Pancreas (tissue), 10 donors: Measurements from ENCODE around the gene SYNGR3. TPM values are rescaled to one million over a fixed set of nuclear protein-coding genes. Genes with fewer than 3 reads are reported as not detected.
A peak's percentile ranks its signal among the peaks of the same experiment; 100 is the strongest.
"Not testable (repeated sequence)": the region's sequence is repeated elsewhere in the genome, so short reads cannot be mapped to it uniquely, and the experiment has no call there.

Experiments used
- ATAC-seq, 4 donors: fragments of 200-7000 bp; cut with Tn5 transposase; one replicate each; pipeline versions ENCODE4 v1.8.0 to v1.9.1; 2020; ENCODE audit warnings: mild to moderate bottlenecking in 4 of 4, moderate library complexity in 4 of 4
- DNase-seq, 6 donors: peaks; one replicate each; pipeline ENCODE4 v3.0.0-alpha.2; 2020
- FAIRE-seq: peaks from 2 replicates; lab custom pipeline; 2012; peaks lifted over from hg19 to GRCh38; lab: Jason Lieb, UNC
- H3K27ac ChIP-seq, 4 donors: fragments of 200-600 bp; sonication (generic); 1 replicate in 3 of 4; 2 replicates in 1 of 4; pipeline versions ENCODE4 v1.5.0 to v1.8.0; 2020
- H3K27me3 ChIP-seq, 4 donors: fragments of 200-600 bp; one replicate each; pipeline ENCODE4 v1.8.0; 2021
- H3K36me3 ChIP-seq, 3 donors: fragments of 200-600 bp; sonication (generic) in 1 of 3; one replicate each; pipeline versions ENCODE4 v1.5.0 to v1.8.0; 2020 to 2021
- H3K4me1 ChIP-seq, 3 donors: fragments of 200-600 bp; one replicate each; pipeline ENCODE4 v1.8.0; 2021
- H3K4me3 ChIP-seq, 4 donors: fragments of 200-600 bp; sonication (generic) in 2 of 4; one replicate each; pipeline versions ENCODE4 v1.5.0 to v1.8.0; 2020 to 2021
- H3K9me3 ChIP-seq, 4 donors: fragments of 200-600 bp; one replicate each; pipeline ENCODE4 v1.8.0; 2021
- CTCF ChIP-seq, 4 donors: fragments of 200-600 bp; sonication (generic) in 3 of 4; IDR thresholded peaks; one replicate each; pipeline versions ENCODE4 v1.5.0 to v1.8.0; 2021; ENCODE audit warnings: antibody characterized with exemption in 4 of 4
- WGBS, 2 donors: extraction: QIAGEN DNeasy Blood & Tissue Kit; methylation state at CpG; one replicate each; pipeline ENCODE4 v1.1.7; 2013; 5-methylcytosine and 5-hydroxymethylcytosine counted together
- intact Hi-C, 3 donors: fragments of 100-400 bp; cut with DNase I; formaldehyde crosslinking; loops; one replicate each; pipeline versions ENCODE4 v1.11.1 to v1.14.2; 2022
- polyA plus RNA-seq, 2 donors: library from polyadenylated mRNA; stranded (reverse); fragments of 200-250 nt; gene quantifications; one replicate each; pipeline ENCODE4 v1.2.3, GENCODE V29; 2013
- total RNA-seq, 6 donors: library from RNA; stranded (reverse); fragmentation: NEBNext Ultra II Directional in 4 of 6; extraction: Animal tissue kit (Norgen Biotek cat#: 25700) in 4 of 6; gene quantifications; one replicate each; pipeline versions ENCODE4 v1.2.1 to v1.2.4, GENCODE V29; 2021 to 2023
- donor health status: healthy with polysubstance abuse.
- donor health status: DM: no; HTN: no; CAD: no; lungs with moderate emphysema.
- donor health status: DM: no; HTN: no; CAD: no.
- donor health status: control.
- donor health status: control.
- donor health status: Bipolar disorder and iron deficiency.
- donor health status: DM: yes; HTN: yes; CAD: no.
- donor health status: DM: no; HTN: no; CAD: no.
- donor health status: DM: no; HTN: no; CAD: no.
- donor health status: DM: yes; HTN: yes; CAD: no.

The SYNGR3 gene
- total and polyA plus RNA-seq, 8 donors, result 0.19 to 3.1 (median 0.61) TPM

DNA sequence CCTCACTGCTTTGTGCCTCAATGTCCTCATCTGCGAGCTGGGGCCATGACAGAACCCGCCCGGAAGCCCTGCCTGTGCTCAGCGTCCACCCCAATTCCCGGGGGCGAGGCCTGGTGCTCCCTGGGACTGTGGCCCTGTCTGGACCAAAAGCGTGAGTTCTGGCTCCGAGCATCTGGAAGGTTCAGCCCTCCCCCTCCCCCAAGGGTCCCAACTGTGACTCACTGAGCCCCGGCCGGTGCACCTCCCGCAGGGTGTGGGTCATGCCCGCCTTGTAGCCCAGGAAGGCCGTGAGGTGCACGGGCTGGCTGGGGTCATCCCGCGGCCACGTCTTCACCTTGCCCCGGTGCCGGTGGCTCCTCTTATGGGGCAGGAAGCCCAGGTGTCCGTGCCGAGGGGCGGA is 36.0 kb upstream of the SYNGR3 start:
- no peak for TF ChIP-seq CTCF (IDR thresholded peaks at IDR 0.05)
- FAIRE-seq, result no peak

DNA sequence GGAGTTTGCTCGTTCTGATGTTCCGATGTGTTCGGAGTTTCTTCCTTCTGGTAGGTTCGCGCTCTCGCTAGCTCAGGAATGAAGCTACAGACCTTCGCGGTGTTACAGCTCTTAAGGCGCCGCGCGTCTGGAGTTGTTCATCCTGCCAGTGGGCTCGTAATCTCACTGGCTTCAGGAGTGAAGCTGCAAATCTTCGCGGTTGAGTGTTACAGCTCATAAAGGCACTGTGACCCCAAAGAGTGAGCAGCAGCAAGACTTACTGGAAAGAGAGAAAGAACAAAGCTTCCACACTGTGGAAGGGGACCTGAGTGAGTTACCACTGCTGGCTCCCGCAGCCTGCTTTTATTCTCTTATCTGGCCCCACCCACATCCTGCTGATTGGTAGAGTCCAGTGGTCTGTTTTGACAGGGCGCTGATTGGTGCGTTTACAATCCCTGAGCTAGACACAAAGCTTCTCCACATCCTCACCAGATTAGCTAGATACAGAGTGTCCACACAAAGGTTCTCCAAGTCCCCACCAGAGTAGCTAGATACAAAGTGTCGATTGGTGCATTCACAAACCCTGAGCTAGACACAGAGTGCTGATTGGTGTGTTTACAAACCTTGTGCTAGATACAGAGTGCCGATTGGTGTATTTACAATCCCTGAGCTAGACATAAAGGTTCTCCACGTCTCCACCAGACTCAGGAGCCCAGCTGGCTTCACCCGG is 32.2 kb upstream of the SYNGR3 start:
- H3K36me3 ChIP-seq, result peaks cover 0 to 15% (median 10%) of the 10 kb centered on the region in 3 donors
- 83 to 86% methylated on average over 21 of the region's 22 CpGs for WGBS, 2 donors
- ATAC-seq, FAIRE-seq, H3K27me3 ChIP-seq, H3K9me3 ChIP-seq, H3K27ac ChIP-seq, DNase-seq, intact Hi-C loops, H3K4me3 ChIP-seq: not testable (repeated sequence)
- H3K4me1 ChIP-seq, result peaks cover 0 to 17% (median 8%) of the 10 kb centered on the region in 3 donors

More for the DNA sequence above, 36.0 kb upstream of the SYNGR3 start:
- Histone ChIP-seq H3K4me1 (peaks cover 0 to 8% (median 0%) of the 10 kb centered on the region in 3 donors), H3K27me3 (no peaks in the 10 kb centered on the region), H3K27ac (peak overlapping the region in 3 of 4 donors; percentile 16 to 57 (median 26)), H3K4me3 (peak overlapping the region in 2 of 4 donors; percentile 17 to 49), H3K36me3 (no peaks in the 10 kb centered on the region), H3K9me3 (no peaks in the 10 kb centered on the region)
- 80 to 95% methylated on average over 22 of the region's 22 CpGs for WGBS, 2 donors
- DNase-seq (no peak), ATAC-seq (peak in 3 of 4 donors; percentile 21 to 48 (median 38))
- intact Hi-C loops, result no loop called here

GRCh38 chr16:1958143-1958491 is 31.7 kb upstream of the SYNGR3 start:
- H3K27ac ChIP-seq, FAIRE-seq, H3K27me3 ChIP-seq, intact Hi-C loops, ATAC-seq, H3K4me3 ChIP-seq, H3K9me3 ChIP-seq: not testable (repeated sequence)
- 62 to 72% methylated on average over 23 to 30 of the region's 30 CpGs for WGBS, 2 donors
- peak in 3 of 6 donors; percentile 55 to 76 (median 64) for DNase-seq
- Histone ChIP-seq H3K4me1 (peaks cover 0 to 20% (median 12%) of the 10 kb centered on the region in 3 donors), H3K36me3 (peaks cover 0 to 20% (median 10%) of the 10 kb centered on the region in 3 donors)

GRCh38 chr16:1958715-1959268 is 31.0 kb upstream of the SYNGR3 start:
- H3K4me1 ChIP-seq, result peaks cover 0 to 26% (median 17%) of the 10 kb centered on the region in 3 donors
- H3K9me3 ChIP-seq, result no peaks in the 10 kb centered on the region
- TF ChIP-seq CTCF (IDR thresholded peaks at IDR 0.05), result no peak
- DNase-seq (peak in 5 of 6 donors; percentile 28 to 82 (median 67)), FAIRE-seq (no peak), ATAC-seq (peak in 1 of 4 donors; percentile 0)
- H3K4me3 ChIP-seq, result peak overlapping the region in 2 of 4 donors; percentile 72 to 84
- peaks cover 0 to 20% (median 10%) of the 10 kb centered on the region in 3 donors for H3K36me3 ChIP-seq
- WGBS, 2 donors, result 23 to 25% methylated on average over 14 of the region's 14 CpGs
- no peaks in the 10 kb centered on the region for H3K27me3 ChIP-seq
- peak overlapping the region in 1 of 4 donors; percentile 79 for H3K27ac ChIP-seq
- intact Hi-C loops, result no loop called here

- ATAC-seq (peak; percentile 86 to 93 (median 90)), FAIRE-seq (no peak), DNase-seq (peak; percentile 89 to 99 (median 96))
- H3K27ac ChIP-seq, result peak within 1 kb of the TSS; percentile 35 to 79 (median 66)
- H3K4me1 ChIP-seq, result peaks cover 0 to 21% (median 17%) of the 10 kb centered on the region in 3 donors
- no peaks in the 10 kb centered on the region for H3K27me3 ChIP-seq
- H3K36me3 ChIP-seq, result peaks cover 0 to 20% (median 10%) of the 10 kb centered on the region in 3 donors
- TF ChIP-seq CTCF (IDR thresholded peaks at IDR 0.05), result peak; percentile 25 to 56 (median 51)
- 0 to 1% methylated on average over 73 to 79 of the region's 79 CpGs for WGBS, 2 donors
- intact Hi-C loops, result no loop called here
- no peaks in the 10 kb centered on the region for H3K9me3 ChIP-seq
- H3K4me3 ChIP-seq, result peak within 1 kb of the TSS; percentile 32 to 91 (median 78)
Observed at GRCh38 chr16:1959269-1960039, 30.3 kb upstream of the SYNGR3 start, which contains the start of gene NDUFB10. Gene NDUFB10 (plus strand): TSS chr16:1959538. CDS start chr16:1959625, 87 bp downstream.
